ENCODE data around the gene PCDHGC4. TPM values are rescaled to one million over a fixed set of nuclear protein-coding genes. Genes with fewer than 3 reads are reported as not detected.

PCDHGC4 gene
- 23.1 TPM for polyA plus RNA-seq (2013, experiment 1 of 2)
- polyA plus RNA-seq (2013, experiment 2 of 2): 20.8 TPM

DNA sequence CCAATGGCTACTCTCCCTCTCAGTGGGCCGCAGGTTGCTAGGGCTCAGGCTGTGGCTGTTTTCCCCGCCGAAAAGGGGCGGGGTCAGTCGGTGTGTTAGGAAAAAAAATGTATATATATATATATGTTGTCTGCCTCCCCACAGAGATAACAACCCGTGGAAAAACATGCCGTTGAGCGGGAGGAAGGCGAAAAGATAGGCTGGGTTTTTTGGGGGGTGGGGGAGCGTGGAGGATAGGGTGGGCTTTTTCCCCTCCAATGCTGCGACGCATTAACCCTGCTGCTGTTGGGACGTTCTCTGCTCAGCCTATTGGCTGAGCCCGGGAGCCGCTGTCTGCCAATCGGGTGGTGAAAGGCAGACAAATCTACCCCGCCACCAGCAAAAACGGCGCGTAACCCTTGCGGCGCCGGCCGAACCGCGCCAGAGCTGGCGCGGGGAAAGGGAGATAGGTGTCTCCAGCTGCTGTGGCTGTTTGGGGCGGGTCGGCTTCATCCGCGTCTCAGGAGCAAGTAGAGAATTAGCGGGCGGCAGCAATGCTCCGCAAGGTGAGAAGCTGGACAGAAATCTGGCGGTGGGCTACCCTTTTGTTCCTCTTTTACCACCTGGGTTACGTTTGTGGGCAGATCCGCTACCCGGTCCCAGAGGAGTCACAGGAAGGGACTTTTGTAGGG, at the start of gene PCDHGC4:
PCDHGC4 (plus strand) TSS at position 390 of the 671 bp plus-strand sequence; CDS start at position 534, 144 bp downstream.
- Histone ChIP-seq H3K9me3 (ENCODE audit: control insufficient read depth, low read length) (peaks cover 21% of the 10 kb centered on the region), H3K36me3 (ENCODE audit: control insufficient read depth, insufficient read depth, low read length) (peaks cover 62% of the 10 kb centered on the region), H3K4me3 (ENCODE audit: extremely low read depth, insufficient read depth, low read length, poor library complexity, severe bottlenecking) (peak within 1 kb of the TSS; percentile 42), H3K27ac (ENCODE audit: low read depth, low read length, severe bottlenecking) (peak within 1 kb of the TSS; percentile 68), H3K4me1 (ENCODE audit: control insufficient read depth, insufficient read depth, low read length, poor library complexity, severe bottlenecking) (peaks cover 47% of the 10 kb centered on the region)
- 10 to 16% methylated on average over 19 to 30 of the region's 39 CpGs for WGBS, 2 experiments (ENCODE audit: insufficient coverage in 2 of 2)

DNA sequence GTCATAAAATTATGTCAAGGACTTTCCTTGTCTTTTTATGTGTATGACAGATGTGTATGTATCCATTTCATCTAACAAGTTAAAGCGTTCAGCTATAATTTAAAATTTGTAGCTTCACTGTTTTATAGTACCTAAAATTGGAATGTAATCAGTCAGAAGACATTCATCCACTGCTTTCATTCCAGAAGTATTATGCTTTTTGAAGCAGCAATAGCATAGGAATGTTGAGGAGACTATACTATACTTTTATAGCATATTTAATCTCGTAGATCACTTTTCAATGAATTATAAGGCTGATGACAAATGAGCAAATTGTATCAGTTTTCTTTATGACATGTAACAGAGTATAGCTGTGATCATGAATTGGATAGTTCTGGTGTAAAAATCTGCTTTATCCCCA, 47.6 kb upstream of the PCDHGC4 start:
- H3K9me3 ChIP-seq (ENCODE audit: control insufficient read depth, low read length): peaks cover 7% of the 10 kb centered on the region
- H3K4me1 ChIP-seq (ENCODE audit: control insufficient read depth, insufficient read depth, low read length, poor library complexity, severe bottlenecking): no peaks in the 10 kb centered on the region
- no peak overlapping the region for H3K27ac ChIP-seq (ENCODE audit: low read depth, low read length, severe bottlenecking)
- H3K36me3 ChIP-seq (ENCODE audit: control insufficient read depth, insufficient read depth, low read length): peaks cover 34% of the 10 kb centered on the region
- 100% methylated on average over 1 of the region's 2 CpGs; no CpG with 5 or more reads in 1 of the 2 experiments for WGBS, 2 experiments (ENCODE audit: insufficient coverage in 2 of 2)
- H3K4me3 ChIP-seq (ENCODE audit: extremely low read depth, insufficient read depth, low read length, poor library complexity, severe bottlenecking): no peak overlapping the region

DNA sequence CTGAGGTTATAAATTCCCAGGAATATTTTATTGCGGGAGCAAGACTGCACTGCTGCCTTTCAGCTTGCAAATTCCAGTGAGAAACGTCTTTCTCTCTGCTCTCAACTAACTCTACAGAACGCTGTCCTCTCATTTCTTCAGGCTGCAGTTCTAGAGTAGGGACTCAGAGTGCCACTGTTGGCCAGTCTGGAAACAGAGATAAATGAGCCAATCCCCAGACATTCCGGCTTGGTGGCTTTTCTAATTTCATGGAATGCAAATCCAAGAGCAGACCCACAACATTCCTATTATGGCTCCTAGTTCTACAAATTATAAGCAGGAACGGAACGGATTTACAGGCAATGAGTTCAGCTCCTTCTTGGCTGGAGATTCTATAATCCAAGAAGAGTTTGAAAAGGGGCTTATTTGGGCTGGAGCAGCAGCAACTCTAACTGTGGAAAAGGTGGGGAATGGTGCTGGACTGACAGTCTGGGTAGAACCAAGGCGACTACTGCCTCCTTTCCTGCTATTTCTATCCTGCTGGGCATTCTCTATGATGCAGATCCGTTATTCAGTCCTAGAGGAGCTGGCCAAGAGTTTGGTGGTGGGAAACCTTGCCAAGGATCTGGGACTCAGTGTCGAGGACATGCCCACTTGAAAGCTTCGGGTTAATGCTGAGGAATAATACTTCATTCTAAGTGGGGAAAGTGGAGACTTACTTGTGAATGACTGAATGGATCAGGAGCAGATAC, 45.3 kb upstream of the PCDHGC4 start:
- Histone ChIP-seq H3K4me1 (ENCODE audit: control insufficient read depth, insufficient read depth, low read length, poor library complexity, severe bottlenecking) (no peaks in the 10 kb centered on the region), H3K9me3 (ENCODE audit: control insufficient read depth, low read length) (no peaks in the 10 kb centered on the region), H3K36me3 (ENCODE audit: control insufficient read depth, insufficient read depth, low read length) (peaks cover 21% of the 10 kb centered on the region), H3K4me3 (ENCODE audit: extremely low read depth, insufficient read depth, low read length, poor library complexity, severe bottlenecking) (no peak overlapping the region), H3K27ac (ENCODE audit: low read depth, low read length, severe bottlenecking) (no peak overlapping the region)
- 93% methylated on average over 7 to 9 of the region's 10 CpGs for WGBS, 2 experiments (ENCODE audit: insufficient coverage in 2 of 2)

- no peaks in the 10 kb centered on the region for H3K9me3 ChIP-seq (ENCODE audit: control insufficient read depth, low read length)
- H3K4me3 ChIP-seq (ENCODE audit: extremely low read depth, insufficient read depth, low read length, poor library complexity, severe bottlenecking): no peak overlapping the region
- no peaks in the 10 kb centered on the region for H3K4me1 ChIP-seq (ENCODE audit: control insufficient read depth, insufficient read depth, low read length, poor library complexity, severe bottlenecking)
- no peak overlapping the region for H3K27ac ChIP-seq (ENCODE audit: low read depth, low read length, severe bottlenecking)
- peaks cover 21% of the 10 kb centered on the region for H3K36me3 ChIP-seq (ENCODE audit: control insufficient read depth, insufficient read depth, low read length)
- 83 to 100% methylated on average over 5 to 9 of the region's 9 CpGs for WGBS, 2 experiments (ENCODE audit: insufficient coverage in 2 of 2)
Measured at GRCh38 chr5:141440341-141440740, 44.5 kb upstream of the PCDHGC4 start.

DNA sequence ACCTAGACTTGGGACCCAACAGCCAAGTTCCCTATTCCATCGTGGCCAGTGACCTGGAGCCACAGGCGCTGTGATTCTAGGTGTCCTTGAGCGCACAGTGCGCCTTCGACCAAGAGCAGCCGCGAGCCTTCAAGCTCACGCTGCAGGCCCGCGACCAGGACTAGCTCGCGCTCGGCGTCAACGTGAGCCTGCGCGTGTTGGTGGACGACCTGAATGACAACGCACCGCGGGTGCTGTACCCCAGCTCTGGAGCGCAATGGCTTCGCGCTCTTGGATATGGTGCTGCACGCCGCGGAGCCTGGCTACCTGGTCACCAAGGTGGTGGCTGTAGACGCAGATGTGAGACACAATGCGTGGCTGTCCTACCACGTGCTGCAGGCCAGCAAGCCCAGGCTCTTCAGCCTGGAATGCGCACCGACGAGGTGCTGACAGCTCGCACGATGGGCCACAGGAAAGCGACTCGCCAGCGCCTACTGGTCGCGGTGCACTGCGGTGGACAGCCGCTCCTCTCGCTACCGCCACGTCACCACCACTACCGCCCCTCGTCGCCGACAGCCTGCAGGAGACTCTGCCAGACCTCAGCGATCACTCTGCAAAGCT, 43.2 kb upstream of the PCDHGC4 start:
- Histone ChIP-seq H3K36me3 (ENCODE audit: control insufficient read depth, insufficient read depth, low read length) (peaks cover 21% of the 10 kb centered on the region), H3K27ac (ENCODE audit: low read depth, low read length, severe bottlenecking) (no peak overlapping the region), H3K9me3 (ENCODE audit: control insufficient read depth, low read length) (peaks cover 2% of the 10 kb centered on the region), H3K4me1 (ENCODE audit: control insufficient read depth, insufficient read depth, low read length, poor library complexity, severe bottlenecking) (no peaks in the 10 kb centered on the region), H3K4me3 (ENCODE audit: extremely low read depth, insufficient read depth, low read length, poor library complexity, severe bottlenecking) (no peak overlapping the region)
- 98% methylated on average over 48 to 49 of the region's 50 CpGs for WGBS, 2 experiments (ENCODE audit: insufficient coverage in 2 of 2)

- Histone ChIP-seq H3K4me3 (ENCODE audit: extremely low read depth, insufficient read depth, low read length, poor library complexity, severe bottlenecking) (no peak overlapping the region), H3K27ac (ENCODE audit: low read depth, low read length, severe bottlenecking) (no peak overlapping the region), H3K9me3 (ENCODE audit: control insufficient read depth, low read length) (no peaks in the 10 kb centered on the region), H3K4me1 (ENCODE audit: control insufficient read depth, insufficient read depth, low read length, poor library complexity, severe bottlenecking) (no peaks in the 10 kb centered on the region), H3K36me3 (ENCODE audit: control insufficient read depth, insufficient read depth, low read length) (peaks cover 14% of the 10 kb centered on the region)
- WGBS, 2 experiments (ENCODE audit: insufficient coverage in 2 of 2): 90 to 92% methylated on average over 1 to 2 of the region's 3 CpGs
Measured at GRCh38 chr5:141465351-141465750, 19.5 kb upstream of the PCDHGC4 start.

- Histone ChIP-seq H3K4me3 (ENCODE audit: extremely low read depth, insufficient read depth, low read length, poor library complexity, severe bottlenecking) (peak within 1 kb of the TSS; percentile 56), H3K9me3 (ENCODE audit: control insufficient read depth, low read length) (peaks cover 11% of the 10 kb centered on the region), H3K36me3 (ENCODE audit: control insufficient read depth, insufficient read depth, low read length) (peaks cover 43% of the 10 kb centered on the region), H3K27ac (ENCODE audit: low read depth, low read length, severe bottlenecking) (peak within 1 kb of the TSS; percentile 66), H3K4me1 (ENCODE audit: control insufficient read depth, insufficient read depth, low read length, poor library complexity, severe bottlenecking) (peaks cover 16% of the 10 kb centered on the region)
- 38 to 43% methylated on average over 28 of the region's 28 CpGs for WGBS, 2 experiments (ENCODE audit: insufficient coverage in 2 of 2)
Measured at GRCh38 chr5:141475625-141476131, 9.2 kb upstream of the PCDHGC4 start, which contains the start of gene PCDHGC3. TSS of gene PCDHGC3 (plus strand) at chr5:141475966. CDS start at chr5:141476117, 151 bp downstream.

DNA sequence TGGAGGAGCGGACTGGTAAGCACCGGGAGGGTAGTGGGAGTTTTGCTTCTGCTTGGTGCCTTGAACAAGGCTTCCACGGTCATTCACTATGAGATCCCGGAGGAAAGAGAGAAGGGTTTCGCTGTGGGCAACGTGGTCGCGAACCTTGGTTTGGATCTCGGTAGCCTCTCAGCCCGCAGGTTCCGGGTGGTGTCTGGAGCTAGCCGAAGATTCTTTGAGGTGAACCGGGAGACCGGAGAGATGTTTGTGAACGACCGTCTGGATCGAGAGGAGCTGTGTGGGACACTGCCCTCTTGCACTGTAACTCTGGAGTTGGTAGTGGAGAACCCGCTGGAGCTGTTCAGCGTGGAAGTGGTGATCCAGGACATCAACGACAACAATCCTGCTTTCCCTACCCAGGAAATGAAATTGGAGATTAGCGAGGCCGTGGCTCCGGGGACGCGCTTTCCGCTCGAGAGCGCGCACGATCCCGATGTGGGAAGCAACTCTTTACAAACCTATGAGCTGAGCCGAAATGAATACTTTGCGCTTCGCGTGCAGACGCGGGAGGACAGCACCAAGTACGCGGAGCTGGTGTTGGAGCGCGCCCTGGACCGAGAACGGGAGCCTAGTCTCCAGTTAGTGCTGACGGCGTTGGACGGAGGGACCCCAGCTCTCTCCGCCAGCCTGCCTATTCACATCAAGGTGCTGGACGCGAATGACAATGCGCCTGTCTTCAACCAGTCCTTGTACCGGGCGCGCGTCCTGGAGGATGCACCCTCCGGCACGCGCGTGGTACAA, 8.5 kb upstream of the PCDHGC4 start:
- peak overlapping the region; percentile 56 for H3K4me3 ChIP-seq (ENCODE audit: extremely low read depth, insufficient read depth, low read length, poor library complexity, severe bottlenecking)
- peak overlapping the region; percentile 66 for H3K27ac ChIP-seq (ENCODE audit: low read depth, low read length, severe bottlenecking)
- peaks cover 16% of the 10 kb centered on the region for H3K4me1 ChIP-seq (ENCODE audit: control insufficient read depth, insufficient read depth, low read length, poor library complexity, severe bottlenecking)
- peaks cover 11% of the 10 kb centered on the region for H3K9me3 ChIP-seq (ENCODE audit: control insufficient read depth, low read length)
- H3K36me3 ChIP-seq (ENCODE audit: control insufficient read depth, insufficient read depth, low read length): peaks cover 48% of the 10 kb centered on the region
- WGBS, 2 experiments (ENCODE audit: insufficient coverage in 2 of 2): 55 to 57% methylated on average over 46 to 54 of the region's 58 CpGs

- peaks cover 11% of the 10 kb centered on the region for H3K9me3 ChIP-seq (ENCODE audit: control insufficient read depth, low read length)
- H3K4me3 ChIP-seq (ENCODE audit: extremely low read depth, insufficient read depth, low read length, poor library complexity, severe bottlenecking): peak overlapping the region; percentile 56
- WGBS, 2 experiments (ENCODE audit: insufficient coverage in 2 of 2): 96 to 97% methylated on average over 20 to 24 of the region's 24 CpGs
- no peak overlapping the region for H3K27ac ChIP-seq (ENCODE audit: low read depth, low read length, severe bottlenecking)
- peaks cover 17% of the 10 kb centered on the region for H3K4me1 ChIP-seq (ENCODE audit: control insufficient read depth, insufficient read depth, low read length, poor library complexity, severe bottlenecking)
- peaks cover 48% of the 10 kb centered on the region for H3K36me3 ChIP-seq (ENCODE audit: control insufficient read depth, insufficient read depth, low read length)
Measured at GRCh38 chr5:141477044-141477575, 7.7 kb upstream of the PCDHGC4 start.

DNA sequence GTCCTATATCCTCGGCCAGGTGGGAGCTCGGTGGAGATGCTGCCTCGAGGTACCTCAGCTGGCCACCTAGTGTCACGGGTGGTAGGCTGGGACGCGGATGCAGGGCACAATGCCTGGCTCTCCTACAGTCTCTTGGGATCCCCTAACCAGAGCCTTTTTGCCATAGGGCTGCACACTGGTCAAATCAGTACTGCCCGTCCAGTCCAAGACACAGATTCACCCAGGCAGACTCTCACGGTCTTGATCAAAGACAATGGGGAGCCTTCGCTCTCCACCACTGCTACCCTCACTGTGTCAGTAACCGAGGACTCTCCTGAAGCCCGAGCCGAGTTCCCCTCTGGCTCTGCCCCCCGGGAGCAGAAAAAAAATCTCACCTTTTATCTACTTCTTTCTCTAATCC, 7.0 kb upstream of the PCDHGC4 start:
- H3K4me3 ChIP-seq (ENCODE audit: extremely low read depth, insufficient read depth, low read length, poor library complexity, severe bottlenecking): no peak overlapping the region
- peaks cover 48% of the 10 kb centered on the region for H3K36me3 ChIP-seq (ENCODE audit: control insufficient read depth, insufficient read depth, low read length)
- 98 to 99% methylated on average over 11 to 13 of the region's 13 CpGs for WGBS, 2 experiments (ENCODE audit: insufficient coverage in 2 of 2)
- H3K9me3 ChIP-seq (ENCODE audit: control insufficient read depth, low read length): peaks cover 11% of the 10 kb centered on the region
- no peak overlapping the region for H3K27ac ChIP-seq (ENCODE audit: low read depth, low read length, severe bottlenecking)
- peaks cover 24% of the 10 kb centered on the region for H3K4me1 ChIP-seq (ENCODE audit: control insufficient read depth, insufficient read depth, low read length, poor library complexity, severe bottlenecking)

All from mesodermal cell (in vitro differentiated cells).